ENCODE data around the gene THADA.
"Not testable (repeated sequence)": the region's sequence is repeated elsewhere in the genome, so short reads cannot be mapped to it uniquely, and the experiment has no call there.

The THADA gene

GRCh38 chr2:43386679-43387078 is 209.2 kb downstream of the THADA start:
- DNase-seq = not testable (repeated sequence)

GRCh38 chr2:43384143-43384542 is 211.7 kb downstream of the THADA start:
- DNase-seq = no peak

GRCh38 chr2:43383533-43383932 is 212.3 kb downstream of the THADA start:
- DNase-seq = no peak

GRCh38 chr2:43379494-43379893 is 216.3 kb downstream of the THADA start:
- DNase-seq = no peak

- DNase-seq = no peak
Measured at GRCh38 chr2:43377327-43377726, 218.5 kb downstream of the THADA start.

- DNase-seq = no peak
Measured at GRCh38 chr2:43376523-43377198, 219.2 kb downstream of the THADA start.

GRCh38 chr2:43375746-43376522 is 219.9 kb downstream of the THADA start:
- DNase-seq = no peak

GRCh38 chr2:43372416-43373081 is 223.3 kb downstream of the THADA start:
- DNase-seq = no peak

- DNase-seq = no peak
Measured at GRCh38 chr2:43370705-43371104, 225.1 kb downstream of the THADA start.

- no peak for DNase-seq
Measured at GRCh38 chr2:43370146-43370545, 225.7 kb downstream of the THADA start.

GRCh38 chr2:43368483-43369385 is 227.1 kb downstream of the THADA start:
- DNase-seq = no peak

- no peak for DNase-seq
Measured at GRCh38 chr2:43367012-43367782, 228.6 kb downstream of the THADA start.

- DNase-seq = no peak
Measured at GRCh38 chr2:43363120-43363519, 232.7 kb downstream of the THADA start.

- peak; percentile 70 for DNase-seq
Measured at GRCh38 chr2:43361286-43361685, 234.6 kb downstream of the THADA start.

- no peak for DNase-seq
Measured at GRCh38 chr2:43360137-43360536, 235.7 kb downstream of the THADA start.

- DNase-seq = no peak
Measured at GRCh38 chr2:43358410-43359201, 237.2 kb downstream of the THADA start.

- peak; percentile 69 for DNase-seq
Measured at GRCh38 chr2:43356774-43357173, 239.1 kb downstream of the THADA start.

GRCh38 chr2:43355399-43355798 is 240.4 kb downstream of the THADA start:
- DNase-seq = no peak

- DNase-seq = peak; percentile 38
Measured at GRCh38 chr2:43349904-43350303, 245.9 kb downstream of the THADA start.

- peak; percentile 81 for DNase-seq
Measured at GRCh38 chr2:43348908-43349661, 246.8 kb downstream of the THADA start.
